Measurements from ENCODE around the gene SLC15A1. TPM values are rescaled to one million over a fixed set of nuclear protein-coding genes. Genes with fewer than 3 reads are reported as not detected.

The SLC15A1 gene
- total RNA-seq, 2 experiments from 2014 or later, result not detected

Other genes starting within 250 kb of the SLC15A1 start
- gene STK24, start 175.6 kb downstream of the SLC15A1 start, total RNA-seq, result 100 to 1,000 TPM; 189 to 204 TPM
- gene DOCK9, start 225.4 kb upstream of the SLC15A1 start, total RNA-seq, result 10 to 100 TPM; 86.0 to 87.7 TPM

Measured in activated CD4-positive, alpha-beta memory T cell treated with anti-CD3 and anti-CD28 coated beads, Interleukin-2, amount 10 ng/mL, durations not matched to agents 7 days and 5 days (primary cell).